Fibroblast of villous mesenchyme (primary cell): Measurements from ENCODE around the gene DAB1. TPM values are rescaled to one million over a fixed set of nuclear protein-coding genes. Genes with fewer than 3 reads are reported as not detected.

Experiments used
- DNase-seq: peaks from one replicate; pipeline ENCODE4 v3.0.0-alpha.2; 2010; ENCODE audit warnings: low read depth
- H3K4me3 ChIP-seq: 2 replicates; pipeline ENCODE4 v1.5.1; 2011; ENCODE audit warnings: low read depth, mild to moderate bottlenecking, low read length
- CTCF ChIP-seq: IDR thresholded peaks from 2 replicates; pipeline ENCODE4 v1.5.1; 2012; ENCODE audit warnings: low read depth, mild to moderate bottlenecking, low read length; ENCODE audit not compliant: insufficient read depth
- total RNA-seq: library from RNA; depleted of rRNA; stranded (reverse); fragments of >200 nt; gene quantifications from 2 replicates; pipeline ENCODE4 v1.2.3, GENCODE V29; 2012

DAB1 gene
- total RNA-seq, 1 donor: not detected

GRCh38 chr1:57319791-57320190 lies 104.1 kb downstream of the DAB1 start:
- H3K4me3 ChIP-seq: no peak overlapping the region
- no peak for TF ChIP-seq CTCF
- no peak for DNase-seq

GRCh38 chr1:57319165-57319564 lies 104.7 kb downstream of the DAB1 start:
- no peak for DNase-seq
- no peak for TF ChIP-seq CTCF
- H3K4me3 ChIP-seq: no peak overlapping the region

DNA sequence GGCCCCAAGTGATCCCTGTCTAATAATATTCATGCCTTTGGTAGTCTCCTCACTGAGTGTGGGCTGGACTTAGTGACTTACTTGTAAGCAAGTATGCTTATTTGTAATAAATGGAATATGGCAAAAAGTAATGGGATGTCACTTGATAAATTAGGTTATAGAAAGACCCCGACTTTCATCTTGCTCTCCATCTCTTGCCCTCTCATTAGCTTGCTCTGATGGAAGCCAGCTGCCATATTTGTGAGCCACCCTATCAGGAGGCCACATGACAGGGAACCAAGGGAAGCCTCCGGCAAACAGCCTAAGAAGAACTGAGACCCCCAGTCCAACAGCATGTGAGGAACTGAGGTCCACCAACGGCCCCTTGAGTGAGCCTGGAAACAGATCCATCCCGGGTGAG lies 107.0 kb downstream of the DAB1 start:
- no peak overlapping the region for H3K4me3 ChIP-seq
- TF ChIP-seq CTCF: no peak
- DNase-seq: no peak

DNA sequence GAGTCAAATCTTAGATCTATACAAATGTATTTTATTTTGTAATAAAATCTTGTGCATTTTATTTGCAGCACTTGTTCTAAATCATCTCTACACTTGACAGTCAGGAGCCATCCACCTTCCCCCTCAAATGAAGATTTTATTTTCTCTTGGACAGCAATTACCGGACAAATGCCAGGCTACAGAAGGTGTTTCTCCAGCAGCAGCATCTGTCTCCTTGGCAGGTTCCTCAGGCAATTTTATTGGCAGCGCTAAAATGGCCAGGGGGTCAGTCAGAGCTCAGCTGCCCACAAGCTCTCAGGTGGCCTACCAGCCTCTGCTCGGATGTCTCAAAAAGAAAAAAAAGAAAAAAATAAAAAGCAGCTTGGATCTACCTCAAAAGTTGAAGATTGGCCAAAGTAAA lies 107.6 kb downstream of the DAB1 start:
- no peak for TF ChIP-seq CTCF
- no peak overlapping the region for H3K4me3 ChIP-seq

DNA sequence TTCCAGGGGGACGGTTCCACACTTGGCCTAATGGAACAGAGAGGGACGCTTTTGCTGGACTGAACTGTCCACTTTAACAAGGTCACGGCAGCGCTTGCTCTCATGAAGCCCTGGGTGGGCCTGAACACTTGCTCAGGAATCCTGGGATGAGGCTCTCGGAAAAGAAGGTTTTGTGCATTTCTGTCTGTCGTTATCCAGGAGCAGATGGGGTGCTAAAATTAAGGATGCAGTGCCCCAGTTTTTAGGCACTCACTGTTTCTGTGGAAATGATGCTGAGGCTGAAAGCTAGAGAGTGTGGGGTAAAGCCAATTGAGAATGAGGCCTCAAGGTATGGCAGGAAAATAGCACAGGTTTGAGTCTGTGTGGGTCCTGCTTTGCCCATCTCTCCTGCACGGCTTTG lies 111.0 kb downstream of the DAB1 start:
- TF ChIP-seq CTCF: no peak
- H3K4me3 ChIP-seq: no peak overlapping the region
- DNase-seq: no peak

More for the DNA sequence above, 107.6 kb downstream of the DAB1 start:
- no peak for DNase-seq

GRCh38 chr1:57311411-57311810 lies 112.4 kb downstream of the DAB1 start:
- TF ChIP-seq CTCF: no peak
- no peak overlapping the region for H3K4me3 ChIP-seq

GRCh38 chr1:57311006-57311405 lies 112.9 kb downstream of the DAB1 start:
- no peak overlapping the region for H3K4me3 ChIP-seq
- TF ChIP-seq CTCF: no peak
- DNase-seq: no peak

More at GRCh38 chr1:57311411-57311810, 112.4 kb downstream of the DAB1 start:
- no peak for DNase-seq
